HepG2 (cell line): ENCODE measurements around the gene CHPF. TPM values are rescaled to one million over a fixed set of nuclear protein-coding genes. Genes with fewer than 3 reads are reported as not detected.
A peak's percentile ranks its signal among the peaks of the same experiment; 100 is the strongest.

Experiments
- AHDC1 ChIP-seq: sonication (generic); formaldehyde crosslinking; IDR thresholded peaks from 2 replicates; pipeline ENCODE4 v1.5.1; 2020; ENCODE audit warnings: mild to moderate bottlenecking, missing genetic modification reagents, borderline replicate concordance
- ARNT ChIP-seq: fragments of 450-650 bp; IDR thresholded peaks from 2 replicates; pipeline ENCODE4 v1.6.1; 2017
- BATF2 ChIP-seq: sonication (generic); formaldehyde crosslinking; IDR thresholded peaks from 2 replicates; pipeline ENCODE4 v1.8.0; 2022; ENCODE audit warnings: mild to moderate bottlenecking, missing genetic modification reagents, moderate library complexity
- CSRNP1 ChIP-seq: sonication (generic); formaldehyde crosslinking; IDR thresholded peaks from 2 replicates; pipeline ENCODE4 v1.8.1; 2023; ENCODE audit warnings: mild to moderate bottlenecking, missing genetic modification reagents
- KAT7 ChIP-seq: IDR thresholded peaks from 2 replicates; pipeline ENCODE4 v1.6.1; 2018; ENCODE audit warnings: borderline replicate concordance, missing compliant biosample characterization
- KAT8 ChIP-seq: IDR thresholded peaks from 2 replicates; pipeline ENCODE4 v1.6.1; 2016; ENCODE audit warnings: missing genetic modification reagents, missing compliant biosample characterization
- KDM6A ChIP-seq: IDR thresholded peaks from 2 replicates; pipeline ENCODE4 v1.6.1; 2016; ENCODE audit warnings: low read depth
- NFE2 ChIP-seq: sonication (generic); formaldehyde crosslinking; IDR thresholded peaks from 2 replicates; pipeline ENCODE4 v1.4.0; 2020; ENCODE audit warnings: missing genetic modification reagents
- PHB2 ChIP-seq: fragments of 450-650 bp; IDR thresholded peaks from 2 replicates; pipeline ENCODE4 v1.6.1; 2018; ENCODE audit not compliant: partially characterized antibody
- REL ChIP-seq: sonication (generic); formaldehyde crosslinking; conservative IDR thresholded peaks from 2 replicates; pipeline ENCODE4 v1.8.0; 2022; ENCODE audit warnings: mild to moderate bottlenecking, missing genetic modification reagents, moderate library complexity
- TCF12 ChIP-seq, 2 experiments: fragments of 450-650 bp in 1 of 2; sonication (generic) in 1 of 2; formaldehyde crosslinking in 1 of 2; IDR thresholded peaks; 2 replicates each; pipeline versions ENCODE4 v1.6.1 to v1.8.0; 2017 to 2022; ENCODE audit warnings: antibody characterized with exemption in 1 of 2, mild to moderate bottlenecking in 1 of 2, missing genetic modification reagents in 1 of 2, moderate library complexity in 1 of 2
- ZC3H13 ChIP-seq: sonication (generic); formaldehyde crosslinking; IDR thresholded peaks from 2 replicates; pipeline ENCODE4 v1.8.1; 2023; ENCODE audit warnings: mild to moderate bottlenecking, missing genetic modification reagents, moderate library complexity
- ZFP37 ChIP-seq: sonication (generic); formaldehyde crosslinking; IDR thresholded peaks from 2 replicates; pipeline ENCODE4 v1.4.0; 2020; ENCODE audit warnings: missing genetic modification reagents, borderline replicate concordance
- ZNF326 ChIP-seq: sonication (generic); formaldehyde crosslinking; IDR thresholded peaks from 2 replicates; pipeline ENCODE4 v1.4.0; 2020; ENCODE audit warnings: missing genetic modification reagents, borderline replicate concordance
- ZNF496 ChIP-seq: sonication (generic); formaldehyde crosslinking; IDR thresholded peaks from 2 replicates; pipeline ENCODE4 v1.8.1; 2023; ENCODE audit warnings: mild to moderate bottlenecking, moderate library complexity, missing genetic modification reagents; ENCODE audit not compliant: insufficient replicate concordance
- ZNF546 ChIP-seq: sonication (generic); formaldehyde crosslinking; conservative IDR thresholded peaks from 2 replicates; pipeline ENCODE4 v1.8.1; 2023; ENCODE audit warnings: mild to moderate bottlenecking, missing genetic modification reagents
- ZNF574 ChIP-seq: sonication (generic); formaldehyde crosslinking; IDR thresholded peaks from 2 replicates; pipeline ENCODE4 v1.4.0; 2020; ENCODE audit warnings: missing genetic modification reagents
- ZNF589 ChIP-seq: sonication (generic); formaldehyde crosslinking; conservative IDR thresholded peaks from 2 replicates; pipeline ENCODE4 v1.8.0; 2022; ENCODE audit warnings: mild to moderate bottlenecking, moderate library complexity, missing genetic modification reagents
- ZNF737 ChIP-seq: sonication (generic); formaldehyde crosslinking; IDR thresholded peaks from 2 replicates; pipeline ENCODE4 v1.5.0; 2020; ENCODE audit warnings: missing genetic modification reagents, mild to moderate bottlenecking, borderline replicate concordance
- polyA plus RNA-seq, 8 experiments: library from polyadenylated mRNA; depleted of rRNA in 3 of 8; stranded (reverse) in 7 of 8; unstranded in 1 of 8; fragments of >200 nt; fragmentation: Illumina TruSeq in 4 of 8; extraction: Trizol in 4 of 8; gene quantifications; 2 replicates each; pipeline versions ENCODE4 v1.2.1 to v1.2.3, GENCODE V29; 2011 to 2016; ENCODE audit warnings: low read depth in 4 of 8, missing spikeins in 1 of 8, mixed read lengths in 1 of 8; ENCODE audit not compliant: insufficient read depth in 1 of 8
- total RNA-seq, 5 experiments: library from RNA; depleted of rRNA; stranded (reverse); fragments of >200 nt; fragmentation: Illumina TruSeq; extraction: Trizol; gene quantifications; 2 replicates each; pipeline ENCODE4 v1.2.3, GENCODE V29; 2016; ENCODE audit warnings: low read depth in 1 of 5

The CHPF gene
- total and polyA plus RNA-seq, 2 of the 13 experiments (the other 11 are each of a cell fraction or from before 2014, with no cell fraction given) = 79.6 to 111 TPM

GRCh38 chr2:219496825-219497494, 46.6 kb downstream of the CHPF start (continued):
- no peak for TF ChIP-seq BATF2 (CRISPR knock-in tag)
- no peak for TF ChIP-seq NFE2
- TF ChIP-seq KAT8 (CRISPR knock-in tag) = no peak
- no peak for TF ChIP-seq PHB2
- no peak for TF ChIP-seq ARNT
- TF ChIP-seq CSRNP1 (CRISPR knock-in tag) = no peak
- no peak for TF ChIP-seq KDM6A (CRISPR knock-in tag)
- no peak for TF ChIP-seq ZNF546 (CRISPR knock-in tag)
- 0 out of 2 replicates have a peak, but pooled peaks have one; percentile 7 for TF ChIP-seq ZC3H13 (CRISPR knock-in tag)
- no peak for TF ChIP-seq ZFP37 (CRISPR knock-in tag)
- no peak for TF ChIP-seq KAT7 (CRISPR knock-in tag)
- TF ChIP-seq ZNF574 (CRISPR knock-in tag) = no peak
- no peak for TF ChIP-seq ZNF326
- TF ChIP-seq AHDC1 (CRISPR knock-in tag) = peak; percentile 54; the same call in 1 of the 2 replicates
- TF ChIP-seq ZNF589 = no peak
- TF ChIP-seq REL (CRISPR knock-in tag) = no peak
- no peak for TF ChIP-seq ZNF496 (CRISPR knock-in tag)
- no peak for TF ChIP-seq TCF12 (IDR thresholded peaks at IDR 0.05)
- TF ChIP-seq TCF12 (CRISPR knock-in tag; IDR thresholded peaks at IDR 0.05) = 0 out of 2 replicates have a peak, but pooled peaks have one; percentile 34
- no peak for TF ChIP-seq ZNF737 (CRISPR knock-in tag)
